Stomach (tissue), 4 donors: ENCODE measurements around the gene TRERF1.

Experiments
- EP300 ChIP-seq: sonication (generic); formaldehyde crosslinking; IDR thresholded peaks from one replicate; pipeline ENCODE4 v1.6.1; 2017; ENCODE audit warnings: antibody characterized with exemption
- POLR2AphosphoS5 ChIP-seq, 3 donors: sonication (generic); formaldehyde crosslinking; IDR thresholded peaks; one replicate each; pipeline ENCODE4 v1.6.1; 2016; ENCODE audit warnings: antibody characterized with exemption in 3 of 3
- TF ChIP-seq, protein P1 (sequence below), 7 experiments: fragments of 450-650 bp in 4 of 7; fragments of 200-600 bp in 3 of 7; sonication (generic) in 3 of 7; IDR thresholded peaks; one replicate each; pipeline ENCODE4 v1.5.1; 2016 to 2019; ENCODE audit warnings: antibody characterized with exemption in 7 of 7, control low read depth in 2 of 7, mild to moderate bottlenecking in 1 of 7

DNA sequence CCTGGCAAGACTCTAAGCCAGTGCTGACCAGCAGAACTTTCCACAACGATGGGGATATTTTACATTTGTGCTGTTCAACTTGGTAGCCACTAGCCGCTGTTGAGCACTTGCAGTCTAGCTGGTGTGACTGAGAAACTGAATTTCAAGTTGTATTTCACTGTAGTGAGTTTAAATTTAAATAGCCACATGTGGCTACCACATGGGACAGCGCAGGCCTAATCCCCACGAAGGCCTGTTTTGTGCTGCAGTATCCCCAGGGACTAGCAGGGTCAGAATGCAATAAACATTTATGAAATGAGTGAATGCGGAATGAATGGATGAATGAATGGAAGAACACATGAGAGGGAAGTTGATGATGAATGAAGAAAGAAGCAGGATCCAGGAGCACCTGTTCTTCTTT is 115.8 kb downstream of the TRERF1 start:
- TF ChIP-seq, protein P1, sequence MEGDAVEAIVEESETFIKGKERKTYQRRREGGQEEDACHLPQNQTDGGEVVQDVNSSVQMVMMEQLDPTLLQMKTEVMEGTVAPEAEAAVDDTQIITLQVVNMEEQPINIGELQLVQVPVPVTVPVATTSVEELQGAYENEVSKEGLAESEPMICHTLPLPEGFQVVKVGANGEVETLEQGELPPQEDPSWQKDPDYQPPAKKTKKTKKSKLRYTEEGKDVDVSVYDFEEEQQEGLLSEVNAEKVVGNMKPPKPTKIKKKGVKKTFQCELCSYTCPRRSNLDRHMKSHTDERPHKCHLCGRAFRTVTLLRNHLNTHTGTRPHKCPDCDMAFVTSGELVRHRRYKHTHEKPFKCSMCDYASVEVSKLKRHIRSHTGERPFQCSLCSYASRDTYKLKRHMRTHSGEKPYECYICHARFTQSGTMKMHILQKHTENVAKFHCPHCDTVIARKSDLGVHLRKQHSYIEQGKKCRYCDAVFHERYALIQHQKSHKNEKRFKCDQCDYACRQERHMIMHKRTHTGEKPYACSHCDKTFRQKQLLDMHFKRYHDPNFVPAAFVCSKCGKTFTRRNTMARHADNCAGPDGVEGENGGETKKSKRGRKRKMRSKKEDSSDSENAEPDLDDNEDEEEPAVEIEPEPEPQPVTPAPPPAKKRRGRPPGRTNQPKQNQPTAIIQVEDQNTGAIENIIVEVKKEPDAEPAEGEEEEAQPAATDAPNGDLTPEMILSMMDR (IDR thresholded peaks at IDR 0.05), result no peak
- TF ChIP-seq POLR2AphosphoS5 (IDR thresholded peaks at IDR 0.05) (no peak), EP300 (no peak)
